K562 (cell line): ENCODE measurements around the gene TP53BP1. TPM values are rescaled to one million over a fixed set of nuclear protein-coding genes. Genes with fewer than 3 reads are reported as not detected.

Experiments
- BRF1 ChIP-seq: IDR thresholded peaks from 3 replicates; pipeline ENCODE4 v1.6.1; 2011; ENCODE audit warnings: borderline replicate concordance, mild to moderate bottlenecking; ENCODE audit not compliant: insufficient read length; ENCODE audit errors: extremely low read depth
- CREM ChIP-seq: IDR thresholded peaks from 2 replicates; pipeline ENCODE4 v1.6.1; 2014; ENCODE audit warnings: antibody characterized with exemption, low read depth
- EHMT2 ChIP-seq: fragments of 450-650 bp; IDR thresholded peaks from 2 replicates; pipeline ENCODE4 v1.6.1; 2018; ENCODE audit warnings: antibody characterized with exemption
- FOXA1 ChIP-seq: fragments of 450-650 bp; IDR thresholded peaks from 2 replicates; pipeline ENCODE4 v1.6.1; 2016; ENCODE audit warnings: mild to moderate bottlenecking, borderline replicate concordance
- HSF4 ChIP-seq: fragments of 250-450 bp; sonication (Bioruptor Pico); IDR thresholded peaks from 2 replicates; pipeline ENCODE4 v2.1.2; 2022; ENCODE audit warnings: mild to moderate bottlenecking, moderate library complexity, borderline replicate concordance
- NCOA4 ChIP-seq: fragments of 450-650 bp; IDR thresholded peaks from 2 replicates; pipeline ENCODE4 v1.6.1; 2018; ENCODE audit warnings: mild to moderate bottlenecking; ENCODE audit not compliant: partially characterized antibody
- POLR2AphosphoS2 ChIP-seq: IDR thresholded peaks from 2 replicates; pipeline ENCODE4 v1.6.1; 2012; ENCODE audit warnings: low read length, improper control_type of control experiment
- PRMT5 ChIP-seq: sonication (generic); formaldehyde crosslinking; IDR thresholded peaks from 2 replicates; pipeline ENCODE4 v1.5.0; 2020; ENCODE audit warnings: missing genetic modification reagents
- SAFB ChIP-seq: fragments of 200-400 bp; formaldehyde crosslinking; IDR thresholded peaks from 2 replicates; pipeline ENCODE4 v1.6.1; 2017; ENCODE audit warnings: low read depth, low read length, borderline replicate concordance
- SNIP1 ChIP-seq: fragments of 450-650 bp; IDR thresholded peaks from 2 replicates; pipeline ENCODE4 v1.7.1; 2017; ENCODE audit warnings: low read depth, mild to moderate bottlenecking
- ZNF274 ChIP-seq: IDR thresholded peaks from 2 replicates; pipeline ENCODE4 v1.6.1; 2011; ENCODE audit warnings: low read depth, mild to moderate bottlenecking, low read length, moderate library complexity, borderline replicate concordance
- ZNF57 ChIP-seq: fragments of 450-650 bp; formaldehyde crosslinking; IDR thresholded peaks from 2 replicates; pipeline ENCODE4 v1.4.0; 2020; ENCODE audit warnings: mild to moderate bottlenecking, moderate library complexity
- ZZZ3 ChIP-seq: fragments of 450-650 bp; IDR thresholded peaks from 2 replicates; pipeline ENCODE4 v1.6.1; 2016; ENCODE audit warnings: antibody characterized with exemption, mild to moderate bottlenecking, moderate library complexity
- polyA plus RNA-seq, 8 experiments: library from polyadenylated mRNA; depleted of rRNA in 4 of 8; stranded (reverse) in 5 of 8; unstranded in 3 of 8; fragments of >200 nt; fragmentation: Nextera tagmentation in 2 of 8; fragmentation: Illumina TruSeq in 1 of 8; extraction: Ambion mirVana in 2 of 8; extraction: Trizol in 1 of 8; gene quantifications; 2 replicates each; pipeline versions ENCODE4 v1.2.1 to v1.2.3, GENCODE V29; 2011 to 2014; ENCODE audit warnings: inconsistent platforms in 1 of 8, missing spikeins in 1 of 8
- total RNA-seq, 7 experiments: library from RNA; depleted of rRNA in 6 of 7; stranded (reverse); fragments of >200 nt in 6 of 7; fragmentation: Illumina TruSeq in 2 of 7; extraction: Trizol in 2 of 7; gene quantifications; 2 replicates each; pipeline versions ENCODE4 v1.2.1 to v1.2.3, GENCODE V29; 2011 to 2021; ENCODE audit warnings: low replicate concordance in 1 of 7
- TF ChIP-seq, protein P1 (sequence below): fragments of 450-650 bp; IDR thresholded peaks from 2 replicates; pipeline ENCODE4 v1.6.1; 2016; ENCODE audit warnings: mild to moderate bottlenecking, moderate library complexity
- TF ChIP-seq, protein P2 (sequence below): fragments of 450-650 bp; IDR thresholded peaks from 2 replicates; pipeline ENCODE4 v1.6.1; 2016; ENCODE audit warnings: borderline replicate concordance

The TP53BP1 gene
- total and polyA plus RNA-seq, 9 of the 15 experiments (the other 6 are each of a cell fraction or from before 2014, with no cell fraction given) = 5.7 to 63.3 (median 30.9) TPM

DNA sequence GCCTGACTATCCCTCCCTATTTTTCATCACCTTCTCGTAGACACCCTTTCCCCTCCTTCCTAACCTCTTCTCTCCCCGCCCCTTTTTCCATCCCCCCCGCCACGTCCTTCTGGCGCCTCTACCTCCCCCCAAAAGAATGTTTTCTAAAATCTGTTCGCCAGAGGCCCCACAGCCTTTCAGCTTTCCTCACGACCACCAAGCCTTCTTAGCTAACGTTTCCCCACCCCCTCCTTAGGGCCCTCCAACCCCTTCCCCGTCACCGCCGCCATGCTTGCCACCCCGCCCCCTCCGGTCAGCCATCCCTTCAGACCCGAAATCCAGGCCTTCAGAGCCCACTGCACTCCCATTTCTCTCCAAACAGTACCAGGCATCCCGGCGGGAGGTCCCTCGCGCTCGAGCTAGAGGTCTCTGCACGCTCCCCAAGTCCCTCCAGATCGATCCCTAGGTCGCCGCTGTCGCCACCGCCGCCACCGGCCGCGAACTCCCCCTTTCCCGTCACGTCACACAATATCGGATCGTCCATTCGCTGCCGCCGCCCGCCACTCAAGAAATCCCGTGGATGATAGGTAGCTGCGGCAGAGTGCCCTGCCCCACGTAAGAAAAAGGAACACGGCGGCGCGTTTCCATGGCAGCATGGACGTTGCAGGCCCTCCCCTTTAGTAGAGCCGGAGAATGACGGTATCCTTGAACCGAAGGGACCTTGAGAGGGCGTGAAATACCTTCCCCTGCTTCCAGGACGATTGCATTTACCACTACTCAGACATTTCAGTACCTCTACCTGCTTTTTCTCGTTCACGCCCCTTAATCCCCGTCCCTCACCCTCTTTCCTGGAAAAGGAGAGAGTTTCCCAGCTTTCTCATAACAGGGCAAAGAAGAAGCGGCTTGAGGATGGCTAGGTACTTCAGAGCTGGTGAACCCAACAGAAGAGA is at the start of gene TP53BP1 (continued):
- TF ChIP-seq HSF4 (CRISPR knock-in tag) = no peak
- TF ChIP-seq FOXA1 = no peak
- no peak for TF ChIP-seq POLR2AphosphoS2
- TF ChIP-seq ZNF274 = no peak
- no peak for TF ChIP-seq EHMT2
- no peak for TF ChIP-seq SNIP1
- TF ChIP-seq, protein P1, sequence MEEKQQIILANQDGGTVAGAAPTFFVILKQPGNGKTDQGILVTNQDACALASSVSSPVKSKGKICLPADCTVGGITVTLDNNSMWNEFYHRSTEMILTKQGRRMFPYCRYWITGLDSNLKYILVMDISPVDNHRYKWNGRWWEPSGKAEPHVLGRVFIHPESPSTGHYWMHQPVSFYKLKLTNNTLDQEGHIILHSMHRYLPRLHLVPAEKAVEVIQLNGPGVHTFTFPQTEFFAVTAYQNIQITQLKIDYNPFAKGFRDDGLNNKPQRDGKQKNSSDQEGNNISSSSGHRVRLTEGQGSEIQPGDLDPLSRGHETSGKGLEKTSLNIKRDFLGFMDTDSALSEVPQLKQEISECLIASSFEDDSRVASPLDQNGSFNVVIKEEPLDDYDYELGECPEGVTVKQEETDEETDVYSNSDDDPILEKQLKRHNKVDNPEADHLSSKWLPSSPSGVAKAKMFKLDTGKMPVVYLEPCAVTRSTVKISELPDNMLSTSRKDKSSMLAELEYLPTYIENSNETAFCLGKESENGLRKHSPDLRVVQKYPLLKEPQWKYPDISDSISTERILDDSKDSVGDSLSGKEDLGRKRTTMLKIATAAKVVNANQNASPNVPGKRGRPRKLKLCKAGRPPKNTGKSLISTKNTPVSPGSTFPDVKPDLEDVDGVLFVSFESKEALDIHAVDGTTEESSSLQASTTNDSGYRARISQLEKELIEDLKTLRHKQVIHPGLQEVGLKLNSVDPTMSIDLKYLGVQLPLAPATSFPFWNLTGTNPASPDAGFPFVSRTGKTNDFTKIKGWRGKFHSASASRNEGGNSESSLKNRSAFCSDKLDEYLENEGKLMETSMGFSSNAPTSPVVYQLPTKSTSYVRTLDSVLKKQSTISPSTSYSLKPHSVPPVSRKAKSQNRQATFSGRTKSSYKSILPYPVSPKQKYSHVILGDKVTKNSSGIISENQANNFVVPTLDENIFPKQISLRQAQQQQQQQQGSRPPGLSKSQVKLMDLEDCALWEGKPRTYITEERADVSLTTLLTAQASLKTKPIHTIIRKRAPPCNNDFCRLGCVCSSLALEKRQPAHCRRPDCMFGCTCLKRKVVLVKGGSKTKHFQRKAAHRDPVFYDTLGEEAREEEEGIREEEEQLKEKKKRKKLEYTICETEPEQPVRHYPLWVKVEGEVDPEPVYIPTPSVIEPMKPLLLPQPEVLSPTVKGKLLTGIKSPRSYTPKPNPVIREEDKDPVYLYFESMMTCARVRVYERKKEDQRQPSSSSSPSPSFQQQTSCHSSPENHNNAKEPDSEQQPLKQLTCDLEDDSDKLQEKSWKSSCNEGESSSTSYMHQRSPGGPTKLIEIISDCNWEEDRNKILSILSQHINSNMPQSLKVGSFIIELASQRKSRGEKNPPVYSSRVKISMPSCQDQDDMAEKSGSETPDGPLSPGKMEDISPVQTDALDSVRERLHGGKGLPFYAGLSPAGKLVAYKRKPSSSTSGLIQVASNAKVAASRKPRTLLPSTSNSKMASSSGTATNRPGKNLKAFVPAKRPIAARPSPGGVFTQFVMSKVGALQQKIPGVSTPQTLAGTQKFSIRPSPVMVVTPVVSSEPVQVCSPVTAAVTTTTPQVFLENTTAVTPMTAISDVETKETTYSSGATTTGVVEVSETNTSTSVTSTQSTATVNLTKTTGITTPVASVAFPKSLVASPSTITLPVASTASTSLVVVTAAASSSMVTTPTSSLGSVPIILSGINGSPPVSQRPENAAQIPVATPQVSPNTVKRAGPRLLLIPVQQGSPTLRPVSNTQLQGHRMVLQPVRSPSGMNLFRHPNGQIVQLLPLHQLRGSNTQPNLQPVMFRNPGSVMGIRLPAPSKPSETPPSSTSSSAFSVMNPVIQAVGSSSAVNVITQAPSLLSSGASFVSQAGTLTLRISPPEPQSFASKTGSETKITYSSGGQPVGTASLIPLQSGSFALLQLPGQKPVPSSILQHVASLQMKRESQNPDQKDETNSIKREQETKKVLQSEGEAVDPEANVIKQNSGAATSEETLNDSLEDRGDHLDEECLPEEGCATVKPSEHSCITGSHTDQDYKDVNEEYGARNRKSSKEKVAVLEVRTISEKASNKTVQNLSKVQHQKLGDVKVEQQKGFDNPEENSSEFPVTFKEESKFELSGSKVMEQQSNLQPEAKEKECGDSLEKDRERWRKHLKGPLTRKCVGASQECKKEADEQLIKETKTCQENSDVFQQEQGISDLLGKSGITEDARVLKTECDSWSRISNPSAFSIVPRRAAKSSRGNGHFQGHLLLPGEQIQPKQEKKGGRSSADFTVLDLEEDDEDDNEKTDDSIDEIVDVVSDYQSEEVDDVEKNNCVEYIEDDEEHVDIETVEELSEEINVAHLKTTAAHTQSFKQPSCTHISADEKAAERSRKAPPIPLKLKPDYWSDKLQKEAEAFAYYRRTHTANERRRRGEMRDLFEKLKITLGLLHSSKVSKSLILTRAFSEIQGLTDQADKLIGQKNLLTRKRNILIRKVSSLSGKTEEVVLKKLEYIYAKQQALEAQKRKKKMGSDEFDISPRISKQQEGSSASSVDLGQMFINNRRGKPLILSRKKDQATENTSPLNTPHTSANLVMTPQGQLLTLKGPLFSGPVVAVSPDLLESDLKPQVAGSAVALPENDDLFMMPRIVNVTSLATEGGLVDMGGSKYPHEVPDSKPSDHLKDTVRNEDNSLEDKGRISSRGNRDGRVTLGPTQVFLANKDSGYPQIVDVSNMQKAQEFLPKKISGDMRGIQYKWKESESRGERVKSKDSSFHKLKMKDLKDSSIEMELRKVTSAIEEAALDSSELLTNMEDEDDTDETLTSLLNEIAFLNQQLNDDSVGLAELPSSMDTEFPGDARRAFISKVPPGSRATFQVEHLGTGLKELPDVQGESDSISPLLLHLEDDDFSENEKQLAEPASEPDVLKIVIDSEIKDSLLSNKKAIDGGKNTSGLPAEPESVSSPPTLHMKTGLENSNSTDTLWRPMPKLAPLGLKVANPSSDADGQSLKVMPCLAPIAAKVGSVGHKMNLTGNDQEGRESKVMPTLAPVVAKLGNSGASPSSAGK = no peak
- TF ChIP-seq PRMT5 (CRISPR knock-in tag) = no peak
- TF ChIP-seq, protein P2, sequence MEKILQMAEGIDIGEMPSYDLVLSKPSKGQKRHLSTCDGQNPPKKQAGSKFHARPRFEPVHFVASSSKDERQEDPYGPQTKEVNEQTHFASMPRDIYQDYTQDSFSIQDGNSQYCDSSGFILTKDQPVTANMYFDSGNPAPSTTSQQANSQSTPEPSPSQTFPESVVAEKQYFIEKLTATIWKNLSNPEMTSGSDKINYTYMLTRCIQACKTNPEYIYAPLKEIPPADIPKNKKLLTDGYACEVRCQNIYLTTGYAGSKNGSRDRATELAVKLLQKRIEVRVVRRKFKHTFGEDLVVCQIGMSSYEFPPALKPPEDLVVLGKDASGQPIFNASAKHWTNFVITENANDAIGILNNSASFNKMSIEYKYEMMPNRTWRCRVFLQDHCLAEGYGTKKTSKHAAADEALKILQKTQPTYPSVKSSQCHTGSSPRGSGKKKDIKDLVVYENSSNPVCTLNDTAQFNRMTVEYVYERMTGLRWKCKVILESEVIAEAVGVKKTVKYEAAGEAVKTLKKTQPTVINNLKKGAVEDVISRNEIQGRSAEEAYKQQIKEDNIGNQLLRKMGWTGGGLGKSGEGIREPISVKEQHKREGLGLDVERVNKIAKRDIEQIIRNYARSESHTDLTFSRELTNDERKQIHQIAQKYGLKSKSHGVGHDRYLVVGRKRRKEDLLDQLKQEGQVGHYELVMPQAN = peak; percentile 95
- no peak for TF ChIP-seq SAFB
- TF ChIP-seq CREM = peak; percentile 96
- no peak for TF ChIP-seq BRF1
- TF ChIP-seq NCOA4 = no peak
- no peak; the same call in 1 of the 2 replicates for TF ChIP-seq ZZZ3
- no peak for TF ChIP-seq ZNF57
